ENCODE data around the gene FBXO30. TPM values are rescaled to one million over a fixed set of nuclear protein-coding genes. Genes with fewer than 3 reads are reported as not detected.

The FBXO30 gene
- total RNA-seq, 6 donors from 2014 or later: 2.2 to 12.5 (median 7.6) TPM

- H3K27ac ChIP-seq: no peak overlapping the region
- 56 to 75% methylated on average over 1 of the region's 1 CpG for WGBS, 2 donors
These were observed 4.8 kb downstream of the FBXO30 start for GRCh38 chr6:145809785-145810184.

GRCh38 chr6:145809211-145809610 is 5.4 kb downstream of the FBXO30 start:
- Histone ChIP-seq H3K27ac (no peak overlapping the region), H3K4me3 (no peak overlapping the region), H3K9me3 (no peaks in the 10 kb centered on the region), H3K36me3 (peaks cover 0 to 18% (median 5%) of the 10 kb centered on the region in 4 donors), H3K27me3 (no peaks in the 10 kb centered on the region), H3K4me1 (peaks cover 13 to 29% (median 18%) of the 10 kb centered on the region in 4 donors)
- no peak for TF ChIP-seq EP300 (IDR thresholded peaks at IDR 0.05)
- no peak for TF ChIP-seq POLR2AphosphoS5 (IDR thresholded peaks at IDR 0.05)
- TF ChIP-seq POLR2A (IDR thresholded peaks at IDR 0.05): no peak
- TF ChIP-seq CTCF (IDR thresholded peaks at IDR 0.05): no peak
- DNase-seq: no peak
- no peak for ATAC-seq (ENCODE audit: low FRiP score in 2 of 2)

More at GRCh38 chr6:145809785-145810184, 4.8 kb downstream of the FBXO30 start:
- Histone ChIP-seq H3K27me3 (no peaks in the 10 kb centered on the region), H3K36me3 (peaks cover 0 to 13% (median 5%) of the 10 kb centered on the region in 4 donors), H3K9me3 (no peaks in the 10 kb centered on the region), H3K4me1 (peaks cover 13 to 29% (median 18%) of the 10 kb centered on the region in 4 donors), H3K4me3 (no peak overlapping the region)
- TF ChIP-seq POLR2AphosphoS5 (IDR thresholded peaks at IDR 0.05): no peak
- no peak for TF ChIP-seq CTCF (IDR thresholded peaks at IDR 0.05)
- no peak for TF ChIP-seq POLR2A (IDR thresholded peaks at IDR 0.05)
- no peak for TF ChIP-seq EP300 (IDR thresholded peaks at IDR 0.05)
- no peak for DNase-seq
- no peak for ATAC-seq (ENCODE audit: low FRiP score in 2 of 2)

- Histone ChIP-seq H3K9me3 (no peaks in the 10 kb centered on the region), H3K27me3 (no peaks in the 10 kb centered on the region), H3K27ac (no peak overlapping the region), H3K36me3 (peaks cover 0 to 21% (median 5%) of the 10 kb centered on the region in 4 donors), H3K4me1 (peaks cover 13 to 25% (median 18%) of the 10 kb centered on the region in 4 donors), H3K4me3 (no peak overlapping the region)
- WGBS, 2 donors: 87 to 90% methylated on average over 2 of the region's 2 CpGs
- no peak for DNase-seq
- TF ChIP-seq POLR2A (IDR thresholded peaks at IDR 0.05) (no peak), EP300 (IDR thresholded peaks at IDR 0.05) (no peak), CTCF (IDR thresholded peaks at IDR 0.05) (no peak), POLR2AphosphoS5 (IDR thresholded peaks at IDR 0.05) (no peak)
- ATAC-seq (ENCODE audit: low FRiP score in 2 of 2): no peak
These were observed 6.4 kb downstream of the FBXO30 start for GRCh38 chr6:145808239-145808638.

- Histone ChIP-seq H3K4me1 (peaks cover 0 to 10% (median 0%) of the 10 kb centered on the region in 4 donors), H3K27ac (no peak overlapping the region), H3K27me3 (no peaks in the 10 kb centered on the region), H3K9me3 (no peaks in the 10 kb centered on the region), H3K36me3 (peaks cover 0 to 40% (median 5%) of the 10 kb centered on the region in 4 donors), H3K4me3 (no peak overlapping the region)
- DNase-seq (no peak), ATAC-seq (ENCODE audit: low FRiP score in 2 of 2) (no peak)
- TF ChIP-seq POLR2A (IDR thresholded peaks at IDR 0.05) (no peak), EP300 (IDR thresholded peaks at IDR 0.05) (no peak), CTCF (IDR thresholded peaks at IDR 0.05) (no peak), POLR2AphosphoS5 (IDR thresholded peaks at IDR 0.05) (no peak)
- WGBS, 2 donors: 95 to 98% methylated on average over 5 of the region's 5 CpGs
These were observed 12.5 kb downstream of the FBXO30 start for GRCh38 chr6:145802141-145802540.

- H3K4me1 ChIP-seq: peaks cover 0 to 15% (median 0%) of the 10 kb centered on the region in 4 donors
- H3K27ac ChIP-seq: no peak overlapping the region
- peaks cover 0 to 38% (median 5%) of the 10 kb centered on the region in 4 donors for H3K36me3 ChIP-seq
- TF ChIP-seq POLR2A (IDR thresholded peaks at IDR 0.05): no peak
- no peak for TF ChIP-seq CTCF (IDR thresholded peaks at IDR 0.05)
- TF ChIP-seq EP300 (IDR thresholded peaks at IDR 0.05): no peak
- TF ChIP-seq POLR2AphosphoS5 (IDR thresholded peaks at IDR 0.05): no peak
- no peaks in the 10 kb centered on the region for H3K27me3 ChIP-seq
- DNase-seq (no peak), ATAC-seq (ENCODE audit: low FRiP score in 2 of 2) (no peak)
- no peaks in the 10 kb centered on the region for H3K9me3 ChIP-seq
- 88 to 93% methylated on average over 6 of the region's 6 CpGs for WGBS, 2 donors
- H3K4me3 ChIP-seq: no peak overlapping the region
These were observed 13.6 kb downstream of the FBXO30 start for GRCh38 chr6:145801021-145801420.

All from upper lobe of left lung (tissue), 6 donors.